Inferior parietal cortex (tissue), 1 donor: ENCODE data around the gene POU6F2.

Experiments used
- DNase-seq: peaks from one replicate; pipeline ENCODE4 v3.0.0-alpha.2; 2016; ENCODE audit errors: extremely low spot score

POU6F2 gene

GRCh38 chr7:39128287-39128843 lies 150.7 kb downstream of the POU6F2 start:
- DNase-seq = no peak

- no peak for DNase-seq
Observed at GRCh38 chr7:39130274-39130673, 152.6 kb downstream of the POU6F2 start.

GRCh38 chr7:39130857-39131526 lies 153.3 kb downstream of the POU6F2 start:
- DNase-seq = no peak

GRCh38 chr7:39132306-39132705 lies 154.6 kb downstream of the POU6F2 start:
- DNase-seq = no peak

- no peak for DNase-seq
Observed at GRCh38 chr7:39133088-39133487, 155.4 kb downstream of the POU6F2 start.

- no peak for DNase-seq
Observed at GRCh38 chr7:39137480-39137879, 159.8 kb downstream of the POU6F2 start.

- DNase-seq = no peak
Observed at GRCh38 chr7:39142750-39143149, 165.0 kb downstream of the POU6F2 start.

GRCh38 chr7:39144420-39144819 lies 166.7 kb downstream of the POU6F2 start:
- no peak for DNase-seq

GRCh38 chr7:39145283-39145682 lies 167.6 kb downstream of the POU6F2 start:
- DNase-seq = no peak

- DNase-seq = no peak
Observed at GRCh38 chr7:39145935-39146334, 168.2 kb downstream of the POU6F2 start.

- peak; percentile 15 for DNase-seq
Observed at GRCh38 chr7:39152701-39153100, 175.0 kb downstream of the POU6F2 start.

GRCh38 chr7:39153113-39153512 lies 175.4 kb downstream of the POU6F2 start:
- no peak for DNase-seq

GRCh38 chr7:39153647-39154046 lies 175.9 kb downstream of the POU6F2 start:
- no peak for DNase-seq

GRCh38 chr7:39154815-39155214 lies 177.1 kb downstream of the POU6F2 start:
- no peak for DNase-seq

- DNase-seq = no peak
Observed at GRCh38 chr7:39158367-39158766, 180.7 kb downstream of the POU6F2 start.

GRCh38 chr7:39161903-39162302 lies 184.2 kb downstream of the POU6F2 start:
- DNase-seq = no peak

- no peak for DNase-seq
Observed at GRCh38 chr7:39164887-39165286, 187.2 kb downstream of the POU6F2 start.

GRCh38 chr7:39168403-39169098 lies 190.8 kb downstream of the POU6F2 start:
- DNase-seq = no peak

- DNase-seq = no peak
Observed at GRCh38 chr7:39172137-39172536, 194.4 kb downstream of the POU6F2 start.

GRCh38 chr7:39181398-39181797 lies 203.7 kb downstream of the POU6F2 start:
- DNase-seq = no peak

- no peak for DNase-seq
Observed at GRCh38 chr7:39183796-39184195, 206.1 kb downstream of the POU6F2 start.

GRCh38 chr7:39184391-39184790 lies 206.7 kb downstream of the POU6F2 start:
- DNase-seq = no peak

GRCh38 chr7:39186131-39186530 lies 208.4 kb downstream of the POU6F2 start:
- DNase-seq = no peak
